Activated CD4-positive, alpha-beta T cell treated with anti-CD3 and anti-CD28 coated beads for 24 hours (primary cell): ENCODE measurements around the gene CD74.
"Not testable (repeated sequence)": the region's sequence is repeated elsewhere in the genome, so short reads cannot be mapped to it uniquely, and the experiment has no call there.

Experiments used
- DNase-seq, 2 donors: peaks; one replicate each; pipeline ENCODE4 v3.0.0-alpha.2; 2020; ENCODE audit warnings: low read depth in 2 of 2

The CD74 gene

DNA sequence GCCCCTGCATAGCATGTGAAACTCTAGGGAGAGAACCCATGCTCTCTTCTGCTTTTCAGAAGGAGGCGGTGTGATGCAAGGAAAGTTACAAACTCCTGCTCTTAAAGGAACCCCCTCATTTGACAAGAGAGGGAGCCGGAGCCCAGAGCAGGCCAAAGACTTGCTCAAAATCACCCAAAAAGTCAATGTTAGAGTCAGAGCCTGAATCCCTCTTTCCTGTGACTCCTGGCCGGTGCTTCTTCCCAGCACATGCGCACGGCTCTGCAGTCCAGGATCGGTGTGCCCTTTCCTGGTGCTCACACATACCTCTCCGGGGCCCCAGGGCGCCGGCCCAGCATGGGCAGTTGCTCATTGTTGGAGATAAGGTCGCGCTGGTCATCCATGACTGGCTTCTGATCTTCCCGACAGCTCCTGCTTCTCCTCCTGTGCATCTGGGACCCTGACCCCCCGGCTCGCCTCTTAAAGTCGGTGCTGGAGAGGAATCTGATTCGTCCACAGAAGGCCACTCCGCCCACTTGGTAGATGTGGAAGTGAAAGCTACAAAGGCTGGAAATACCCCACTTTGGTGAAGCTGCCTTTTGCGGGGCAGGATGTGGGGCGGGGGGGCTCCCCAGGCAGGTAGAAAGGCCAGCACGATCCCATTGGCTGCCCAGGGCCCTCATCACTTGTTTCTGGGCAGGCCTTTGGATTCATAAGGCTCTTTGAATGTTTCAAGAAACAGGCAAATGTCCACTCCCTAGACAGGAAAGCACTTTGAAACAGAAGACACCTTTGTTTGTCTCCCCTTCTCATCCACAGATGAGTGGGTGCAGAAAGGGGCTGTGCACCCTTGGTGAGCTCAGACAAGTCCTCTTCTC lies at the start of gene CD74:
CD74 (minus strand) TSS at position 592 of the 857 bp plus-strand sequence; CDS start at position 431, 161 bp downstream.
- peak; percentile 77 to 83 for DNase-seq

DNA sequence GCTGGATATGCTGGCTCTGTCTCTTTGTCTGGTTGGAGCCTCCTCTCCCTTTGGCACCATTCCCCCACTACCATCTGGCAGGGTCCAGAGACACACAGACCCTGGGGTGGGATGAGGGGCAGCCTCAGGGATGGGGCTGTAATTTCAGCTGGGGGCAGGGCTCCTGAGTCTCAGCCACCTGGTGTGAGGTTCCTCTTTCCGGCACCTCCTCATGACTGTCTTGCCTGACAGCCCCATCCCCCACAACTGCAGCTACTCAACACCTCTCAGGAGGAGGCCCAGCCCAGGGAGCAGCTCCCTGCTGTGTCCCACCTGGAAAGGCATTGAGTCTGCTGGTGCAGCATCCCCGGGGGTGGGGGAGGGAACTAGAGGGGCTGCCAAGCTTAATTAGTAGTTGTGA lies 48.5 kb upstream of the CD74 start:
- no peak for DNase-seq

DNA sequence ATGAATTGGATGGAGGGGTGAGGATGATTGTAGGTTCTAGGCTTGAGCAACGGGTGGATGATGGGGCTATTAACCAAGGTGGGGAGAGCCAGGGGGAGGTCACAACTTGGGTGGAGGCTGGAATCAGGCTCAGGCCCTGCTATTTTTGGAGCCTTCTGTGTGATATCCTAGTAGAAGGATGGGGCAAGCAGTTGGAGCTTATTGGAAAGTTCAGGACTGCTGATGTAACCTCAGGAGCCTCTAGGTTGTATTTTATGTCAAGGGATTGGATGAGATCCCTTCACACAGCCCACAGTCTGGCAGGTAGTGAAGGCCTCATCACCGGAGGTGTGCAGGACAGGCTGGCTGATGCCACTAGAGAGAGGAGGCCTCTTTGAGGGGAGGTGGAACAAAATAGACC lies 48.1 kb upstream of the CD74 start:
- no peak for DNase-seq

DNA sequence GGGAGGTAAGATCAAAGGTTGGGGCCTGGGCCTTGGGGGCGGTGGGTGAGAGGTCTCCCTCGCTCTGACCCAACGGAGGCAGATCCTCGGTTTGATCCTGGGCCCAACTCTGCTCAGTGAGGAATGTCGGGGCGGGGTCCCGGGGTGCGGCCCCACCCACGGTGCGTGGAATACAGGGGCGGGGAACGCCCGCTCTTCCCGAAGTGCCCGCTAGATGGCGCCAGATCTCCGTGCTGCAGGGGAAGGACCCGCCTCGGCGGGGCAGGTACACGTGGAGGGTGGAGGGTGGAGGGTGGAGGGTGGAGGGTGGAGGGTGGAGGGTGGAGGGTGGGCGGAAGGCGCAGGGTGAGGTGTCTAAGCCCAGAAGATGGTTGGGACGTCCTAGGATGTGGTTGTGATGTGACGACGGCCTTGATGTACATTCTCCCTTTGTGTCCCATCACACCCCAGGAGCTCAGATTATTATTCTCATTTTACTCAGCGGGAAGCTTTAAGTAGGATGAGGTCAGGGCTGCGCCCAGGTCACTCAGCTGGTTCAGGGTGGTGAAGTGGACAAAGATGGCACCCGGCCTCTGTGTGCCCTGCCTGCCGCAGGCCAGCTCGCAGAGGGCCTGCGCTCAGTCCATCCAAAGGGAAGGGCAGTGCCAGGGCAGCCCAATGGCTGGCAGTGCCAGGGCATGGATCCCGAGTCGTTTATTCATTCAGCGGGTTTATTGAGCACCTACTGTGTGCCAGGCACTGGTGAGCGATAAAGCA lies 46.3 kb upstream of the CD74 start:
- peak; percentile 82 to 84 for DNase-seq

DNA sequence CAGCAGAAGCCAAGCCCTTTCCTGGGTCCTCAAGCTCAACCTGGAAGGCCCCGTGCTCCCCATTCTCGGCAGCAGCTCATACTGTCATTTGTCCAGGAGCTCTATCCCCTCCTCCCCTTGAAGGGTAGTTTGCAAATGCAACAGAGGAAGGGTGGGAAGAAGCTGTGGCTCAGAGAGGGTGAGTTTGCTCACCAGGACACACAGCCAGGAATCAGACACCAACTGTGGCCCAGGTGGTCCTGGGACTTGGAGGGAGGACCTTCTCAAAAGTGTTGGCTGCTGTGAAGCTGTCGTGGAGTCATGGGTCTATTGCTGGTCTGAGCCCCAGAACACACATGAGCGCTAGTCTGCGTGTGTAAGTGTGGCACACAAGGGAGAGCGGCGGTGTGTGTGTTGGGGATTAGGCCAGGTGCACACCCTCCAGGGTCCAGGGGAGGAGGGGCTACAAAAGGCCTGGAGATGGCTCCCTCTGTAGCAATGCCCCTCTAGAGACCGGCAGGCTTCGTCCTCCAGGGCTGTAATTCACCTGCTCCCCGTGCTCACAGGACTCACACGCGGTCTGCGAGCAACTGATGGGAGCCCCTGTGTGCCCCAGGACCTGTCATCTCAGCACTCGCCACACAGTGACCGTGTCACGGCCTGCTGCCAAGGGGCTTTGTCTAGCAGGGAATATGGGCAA lies 45.0 kb upstream of the CD74 start:
- no peak for DNase-seq

DNA sequence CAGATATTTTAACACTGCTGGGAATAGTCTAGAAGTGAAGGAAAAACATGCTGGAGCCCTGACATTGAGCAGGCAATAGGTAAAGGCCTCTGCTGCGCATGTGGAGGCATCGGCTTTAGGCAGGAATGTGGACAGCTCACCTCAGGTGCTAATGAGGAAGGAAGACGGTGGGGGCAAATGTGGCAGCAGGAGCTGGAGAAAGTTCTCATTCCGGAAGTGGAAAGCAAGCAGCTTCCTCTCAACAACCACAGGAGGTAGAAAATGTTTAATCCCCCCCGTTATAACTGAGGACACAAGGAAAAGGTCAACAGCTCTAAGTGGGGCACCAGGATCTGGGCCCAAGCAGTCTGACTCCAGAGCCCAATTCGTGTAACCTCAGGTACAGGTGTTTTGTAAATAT lies 44.4 kb upstream of the CD74 start:
- no peak for DNase-seq

DNA sequence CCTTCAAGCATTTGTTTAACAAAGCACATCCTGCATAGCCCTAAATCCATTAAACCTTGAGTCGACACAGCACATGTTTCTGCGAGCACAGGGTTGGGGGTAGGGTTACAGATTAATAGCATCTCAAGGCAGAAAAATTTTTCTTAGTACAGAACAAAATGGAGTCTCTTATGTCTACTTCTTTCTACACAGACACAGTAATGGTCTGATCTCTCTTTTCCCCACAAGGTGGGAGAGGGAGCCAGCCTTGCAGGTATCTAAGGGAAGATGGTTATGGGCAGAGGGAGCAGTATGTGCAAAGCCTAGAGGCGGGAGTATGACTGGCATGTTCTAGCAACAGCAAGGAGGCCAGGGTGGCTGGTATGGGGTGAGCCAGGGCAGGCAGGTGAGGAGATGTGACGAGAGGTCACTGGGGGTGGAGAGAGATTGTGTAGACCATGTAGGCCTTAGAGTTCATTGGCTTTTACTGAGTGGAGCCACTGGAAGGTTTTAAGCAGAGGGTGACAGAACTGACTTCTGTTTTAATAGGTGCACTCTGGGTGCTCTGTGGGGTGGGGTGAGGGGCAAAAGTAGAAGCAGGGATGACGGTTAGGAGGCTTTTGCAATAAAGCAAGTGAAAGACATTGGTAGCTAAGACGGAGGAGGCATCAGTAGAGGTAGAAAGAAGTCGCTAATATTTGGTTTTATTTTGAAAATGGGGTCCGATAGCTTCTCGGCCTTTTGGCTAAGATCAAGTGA lies 42.0 kb upstream of the CD74 start:
- DNase-seq, result no peak

DNA sequence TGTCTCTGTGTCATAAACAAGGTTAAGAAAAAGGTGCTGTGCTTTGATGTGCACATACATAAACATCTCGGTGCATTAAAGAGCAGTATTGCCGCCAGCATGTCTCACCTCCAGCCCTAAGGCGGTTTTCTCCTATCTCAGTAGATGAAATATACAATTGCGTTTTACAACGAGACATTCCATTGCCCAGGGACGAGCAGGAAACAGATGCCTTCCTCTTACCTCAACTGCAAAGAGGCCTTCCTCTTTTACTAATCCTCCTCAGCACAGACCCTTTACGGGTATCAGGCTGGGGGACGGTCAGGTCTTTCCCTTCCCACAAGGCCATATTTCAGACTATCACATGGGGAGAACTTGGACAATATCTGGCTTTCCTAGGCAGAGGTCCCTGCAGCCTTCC lies 41.3 kb upstream of the CD74 start:
- DNase-seq, result not testable (repeated sequence)

DNA sequence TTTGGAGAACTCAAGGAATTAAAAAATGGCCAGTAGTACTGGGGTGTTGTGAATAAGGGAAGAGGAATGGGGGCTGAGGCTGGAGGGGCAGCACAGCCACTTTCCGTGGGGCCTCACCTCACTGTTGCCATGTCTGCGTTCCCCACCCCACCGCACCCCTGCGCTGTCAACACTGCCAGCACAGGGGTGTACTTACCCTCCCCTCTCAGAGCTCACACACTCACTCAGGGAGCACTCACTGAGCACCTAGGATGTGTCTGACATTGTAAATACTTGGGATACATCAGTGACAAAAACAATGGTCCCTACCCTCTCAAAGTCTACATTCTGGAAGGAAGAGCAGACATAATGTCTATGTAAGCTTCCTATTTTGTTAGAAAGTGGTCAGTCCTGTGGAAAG lies 40.2 kb upstream of the CD74 start:
- no peak for DNase-seq

DNA sequence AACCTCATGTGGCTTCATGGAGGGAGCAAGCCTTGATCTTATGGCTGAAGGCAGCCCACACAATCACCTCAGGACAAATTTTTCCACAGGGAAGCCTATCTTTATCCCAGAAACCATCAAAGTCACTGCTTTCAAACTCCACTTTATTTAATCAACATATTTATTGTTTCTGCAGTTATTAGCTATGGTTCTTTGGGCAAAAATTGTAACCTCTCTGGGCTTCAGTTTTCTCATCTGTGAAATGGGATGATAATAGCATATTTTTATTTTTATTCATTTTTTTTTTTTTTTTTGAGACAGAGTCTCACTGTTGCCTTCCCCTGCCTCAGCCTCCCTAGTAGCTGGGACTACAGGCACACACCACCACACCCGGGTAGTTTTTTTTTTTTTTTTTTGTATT lies 38.9 kb upstream of the CD74 start:
- no peak for DNase-seq

DNA sequence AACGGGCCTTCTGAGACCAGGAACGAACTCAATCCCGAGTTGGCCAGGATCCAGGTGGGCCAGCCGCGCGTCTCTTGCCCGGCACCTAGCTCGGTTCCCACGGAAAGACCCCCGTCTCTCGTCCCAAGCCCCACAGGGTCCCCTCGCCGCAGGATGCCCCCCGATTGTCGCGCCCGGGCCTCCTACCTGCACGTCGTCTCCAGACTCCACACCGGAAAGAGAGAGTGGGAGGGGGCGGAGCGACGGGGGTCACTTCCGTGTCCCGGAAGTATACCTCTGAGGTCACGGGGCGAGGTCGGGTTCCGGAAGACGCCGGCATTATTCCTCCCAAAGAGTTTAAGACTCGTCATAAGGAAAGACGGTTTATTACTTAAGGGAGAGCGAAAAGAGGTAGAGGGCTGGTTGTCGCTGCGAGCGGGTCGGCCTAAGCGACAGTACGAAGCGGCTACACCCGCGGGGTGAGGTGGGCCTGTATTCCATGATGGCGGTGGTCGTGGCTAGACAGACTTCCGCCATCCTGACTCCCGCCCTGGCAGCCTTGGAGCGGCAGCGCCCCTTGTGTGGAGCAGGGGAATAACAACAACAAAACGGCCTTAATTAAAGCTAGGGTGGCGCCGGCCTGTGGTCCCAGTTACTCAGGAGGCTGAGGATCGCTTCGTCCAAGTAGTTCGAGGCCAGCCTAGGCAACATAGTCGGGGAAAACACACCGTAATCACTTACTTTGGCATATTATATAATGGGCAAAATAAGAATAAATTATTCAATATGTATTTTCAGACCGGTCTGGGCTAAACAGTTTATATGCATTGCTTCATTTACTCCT lies 37.0 kb upstream of the CD74 start, which contains the start of gene RPS14:
RPS14 (minus strand) TSS at position 223 of the 823 bp plus-strand sequence. CDS start 2,006 bp downstream, outside the sequence.
- peak; percentile 88 to 91 for DNase-seq

DNA sequence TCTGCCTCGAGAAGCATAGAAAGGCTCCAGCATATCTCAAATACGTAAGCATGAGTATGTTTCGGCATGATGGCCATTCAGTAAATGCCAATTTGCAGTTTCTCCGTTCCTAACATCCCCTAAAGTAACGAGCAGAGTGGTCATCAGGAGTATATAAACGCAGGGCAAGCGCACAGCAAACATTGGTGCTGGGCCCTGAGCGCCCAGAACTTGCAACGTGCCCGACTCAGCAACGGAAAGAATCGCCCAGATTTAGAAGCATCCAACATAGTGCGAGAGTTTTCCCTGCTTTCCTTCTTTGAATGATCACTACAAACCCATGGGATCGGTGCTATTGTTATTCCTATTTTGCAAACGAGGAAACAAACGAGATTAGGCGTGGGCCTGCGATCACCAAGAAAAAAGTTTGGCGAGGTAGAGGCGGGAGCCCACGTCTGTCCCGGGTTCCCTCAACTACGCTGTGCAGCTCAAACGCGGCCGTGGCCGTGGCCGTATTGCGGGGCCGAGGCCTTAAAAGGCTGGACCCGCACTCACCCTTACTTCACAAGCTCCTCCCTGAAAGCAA lies 36.3 kb upstream of the CD74 start:
- no peak for DNase-seq

DNA sequence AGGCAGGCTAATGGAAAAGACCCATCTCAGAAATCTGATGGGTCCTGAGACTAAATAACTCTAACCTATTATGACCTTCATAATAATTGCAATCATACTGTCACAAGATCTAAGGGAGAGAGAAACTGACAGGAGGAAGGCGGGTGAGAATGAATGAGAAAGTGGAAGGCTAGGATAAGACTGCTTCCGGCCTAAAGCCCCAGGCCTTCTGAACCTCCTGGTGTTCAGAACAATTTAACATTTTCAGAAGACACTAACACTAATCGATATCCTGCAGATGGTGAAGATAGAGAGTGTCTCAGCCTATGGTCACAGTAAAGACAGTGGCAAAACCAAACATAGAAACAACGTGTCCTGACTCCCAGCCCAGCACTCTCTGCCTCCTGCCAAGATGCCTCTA lies 35.6 kb upstream of the CD74 start:
- DNase-seq, result no peak

DNA sequence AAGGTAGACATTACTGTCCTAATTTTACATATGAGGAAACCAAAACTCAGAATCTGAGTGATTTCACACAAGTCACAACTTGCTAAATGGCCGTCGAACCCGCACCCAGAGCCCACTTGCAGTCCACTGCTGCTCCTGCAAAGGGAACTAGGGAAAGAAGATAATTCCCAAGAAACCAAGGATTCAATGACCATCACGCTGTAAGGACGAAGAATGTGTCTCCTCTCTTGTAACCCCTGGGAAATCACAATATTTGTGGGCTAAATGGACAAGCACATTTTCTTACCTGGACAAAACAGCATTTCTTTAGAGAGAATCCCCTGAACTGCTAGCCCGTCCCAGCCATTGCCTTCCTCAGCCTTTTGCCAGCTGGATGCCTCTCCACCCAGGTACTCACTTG lies 34.5 kb upstream of the CD74 start:
- no peak for DNase-seq

DNA sequence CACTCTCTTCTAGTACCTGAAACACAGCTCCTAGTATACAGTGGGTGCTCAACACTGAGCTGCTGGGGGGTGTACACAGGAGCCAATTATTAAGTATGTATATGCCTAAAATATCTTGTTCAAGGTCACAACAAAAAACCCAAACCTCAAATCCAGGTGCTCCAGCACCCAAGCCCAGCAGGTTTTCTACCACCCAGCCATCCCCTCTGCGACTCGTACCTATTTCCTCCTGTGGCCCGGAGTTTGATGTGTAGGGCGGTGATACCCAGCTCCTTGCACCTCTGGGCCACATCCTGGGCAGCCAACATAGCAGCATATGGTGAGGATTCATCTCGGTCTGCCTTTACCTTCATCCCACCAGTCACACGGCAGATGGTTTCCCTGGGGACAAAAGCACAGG lies 33.9 kb upstream of the CD74 start:
- no peak for DNase-seq

DNA sequence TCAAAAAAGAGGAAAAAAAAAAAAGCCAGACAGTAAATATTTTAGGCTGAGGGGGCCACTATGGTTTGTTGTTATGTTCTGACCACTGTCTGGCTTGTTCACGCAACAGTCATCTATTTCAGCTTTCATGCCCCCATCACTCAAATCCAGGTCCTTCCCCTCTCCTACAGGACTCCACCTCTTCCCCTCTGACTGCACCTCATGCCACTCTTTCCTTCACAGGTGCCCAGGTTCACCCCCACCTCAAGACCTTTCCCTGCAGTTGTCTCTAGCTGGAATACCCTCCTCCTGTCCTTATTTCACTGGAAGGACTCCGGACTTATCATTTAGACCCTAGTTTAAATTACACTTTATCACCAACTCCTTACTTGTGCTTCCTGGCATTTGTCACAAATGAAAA lies 33.4 kb upstream of the CD74 start:
- no peak for DNase-seq

DNA sequence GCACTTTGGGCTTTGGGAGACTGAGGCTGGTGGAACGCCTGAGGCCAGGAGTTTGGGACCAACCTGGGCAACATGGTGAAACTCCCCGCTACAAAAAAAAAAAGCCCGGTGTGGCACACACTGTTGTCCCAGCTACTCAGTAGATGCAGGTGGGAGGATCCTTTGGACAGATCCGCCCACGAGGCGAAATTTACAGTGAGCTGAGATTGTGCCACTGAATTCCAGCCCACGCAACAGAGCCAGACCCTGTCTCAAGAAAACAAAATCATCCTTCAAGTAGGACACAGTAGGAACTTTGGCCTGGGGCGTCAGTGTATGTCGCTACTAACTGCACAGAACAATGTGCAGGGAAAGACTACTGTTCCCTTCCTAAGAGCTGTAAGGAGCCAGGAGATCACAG lies 32.1 kb upstream of the CD74 start:
- DNase-seq, result no peak

DNA sequence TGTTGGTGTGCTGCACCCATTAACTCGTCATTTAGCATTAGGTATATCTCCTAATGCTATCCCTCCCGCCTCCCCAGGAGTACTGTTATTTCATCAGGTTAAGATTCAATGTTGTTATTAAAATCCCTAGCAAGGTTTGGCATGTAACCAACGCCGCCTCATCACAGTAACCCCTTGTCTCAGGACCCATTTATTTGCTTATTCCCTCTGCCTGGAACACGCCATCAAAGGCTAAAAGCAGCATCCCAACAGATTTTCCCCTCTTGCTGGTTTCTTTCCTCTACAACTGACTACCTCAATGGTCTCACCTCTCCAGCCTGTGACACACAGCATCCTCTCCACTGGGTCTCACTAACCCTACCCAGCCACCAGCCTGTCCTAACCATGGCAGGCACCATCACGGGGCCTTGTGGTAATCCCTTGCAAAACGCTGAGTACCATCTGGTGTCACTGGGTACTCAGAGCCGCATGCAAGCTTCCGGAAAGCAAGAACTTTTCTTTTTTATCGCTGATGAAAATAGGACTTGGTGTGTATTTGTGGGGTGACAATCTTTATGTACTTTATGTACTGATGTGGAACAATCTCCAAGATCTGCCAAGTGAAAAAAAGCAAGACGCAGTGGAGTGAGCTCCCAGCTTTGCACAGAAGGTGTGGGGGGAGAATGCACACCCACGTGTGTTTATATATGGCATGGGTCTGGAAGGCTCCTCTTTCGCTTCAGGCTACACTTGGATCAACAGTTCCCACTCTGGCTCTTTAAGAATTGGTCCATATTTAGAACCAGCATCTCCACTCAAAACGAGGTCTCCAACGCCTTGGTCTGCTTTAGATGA lies 30.7 kb upstream of the CD74 start:
- no peak for DNase-seq

DNA sequence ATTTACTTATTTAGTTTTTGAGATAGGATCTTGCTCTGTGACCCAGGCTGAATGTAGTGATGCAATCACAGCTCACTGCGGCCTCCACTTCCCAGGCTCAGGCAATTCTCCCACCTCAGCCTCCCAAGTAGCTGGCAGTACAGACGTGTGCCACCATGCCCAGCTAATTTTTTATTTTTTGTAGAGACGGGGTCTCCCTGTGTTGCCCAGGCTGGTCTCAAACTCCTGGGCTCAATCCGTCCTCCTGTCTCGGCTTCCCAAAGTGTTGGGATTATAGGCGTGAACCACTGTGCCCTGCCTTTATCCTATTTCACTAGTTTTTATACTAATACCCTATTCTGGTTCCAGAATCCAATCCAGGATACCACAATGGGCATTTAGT lies 30.0 kb upstream of the CD74 start:
- DNase-seq, result no peak
